HG03139 (cell line): ENCODE results near the gene RAP1GDS1.
"Not testable (repeated sequence)": the region's sequence is repeated elsewhere in the genome, so short reads cannot be mapped to it uniquely, and the experiment has no call there.

Source experiments
- ATAC-seq: cut with Tn5 transposase; IDR thresholded peaks from one replicate; pipeline ENCODE4 v1.9.1; 2021; ENCODE audit not compliant: unreplicated experiment

RAP1GDS1 gene

GRCh38 chr4:98423009-98423408, 161.8 kb downstream of the RAP1GDS1 start:
- no peak for ATAC-seq

GRCh38 chr4:98430708-98431403, 169.7 kb downstream of the RAP1GDS1 start:
- ATAC-seq, result no peak

DNA sequence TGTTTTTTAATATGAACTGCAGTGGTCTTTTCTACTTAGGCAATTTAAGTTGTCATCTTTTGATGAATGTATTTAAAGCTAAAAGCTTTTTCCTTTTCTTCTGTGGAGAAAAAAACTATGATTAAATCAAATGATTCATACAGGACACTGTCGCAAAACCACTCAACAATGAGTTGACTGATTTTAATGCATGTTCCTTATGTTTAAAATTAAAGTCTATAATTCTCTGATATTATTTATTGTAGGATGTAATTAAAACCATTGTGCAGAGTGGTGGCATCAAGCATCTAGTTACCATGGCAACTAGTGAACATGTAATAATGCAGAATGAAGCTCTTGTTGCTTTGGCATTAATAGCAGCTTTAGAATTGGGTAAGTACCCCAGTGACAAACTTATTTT, 172.5 kb downstream of the RAP1GDS1 start:
- ATAC-seq, result no peak

- ATAC-seq, result no peak
Measured at GRCh38 chr4:98434816-98435215, 173.6 kb downstream of the RAP1GDS1 start.

- ATAC-seq, result no peak
Measured at GRCh38 chr4:98444371-98444770, 183.2 kb downstream of the RAP1GDS1 start.

DNA sequence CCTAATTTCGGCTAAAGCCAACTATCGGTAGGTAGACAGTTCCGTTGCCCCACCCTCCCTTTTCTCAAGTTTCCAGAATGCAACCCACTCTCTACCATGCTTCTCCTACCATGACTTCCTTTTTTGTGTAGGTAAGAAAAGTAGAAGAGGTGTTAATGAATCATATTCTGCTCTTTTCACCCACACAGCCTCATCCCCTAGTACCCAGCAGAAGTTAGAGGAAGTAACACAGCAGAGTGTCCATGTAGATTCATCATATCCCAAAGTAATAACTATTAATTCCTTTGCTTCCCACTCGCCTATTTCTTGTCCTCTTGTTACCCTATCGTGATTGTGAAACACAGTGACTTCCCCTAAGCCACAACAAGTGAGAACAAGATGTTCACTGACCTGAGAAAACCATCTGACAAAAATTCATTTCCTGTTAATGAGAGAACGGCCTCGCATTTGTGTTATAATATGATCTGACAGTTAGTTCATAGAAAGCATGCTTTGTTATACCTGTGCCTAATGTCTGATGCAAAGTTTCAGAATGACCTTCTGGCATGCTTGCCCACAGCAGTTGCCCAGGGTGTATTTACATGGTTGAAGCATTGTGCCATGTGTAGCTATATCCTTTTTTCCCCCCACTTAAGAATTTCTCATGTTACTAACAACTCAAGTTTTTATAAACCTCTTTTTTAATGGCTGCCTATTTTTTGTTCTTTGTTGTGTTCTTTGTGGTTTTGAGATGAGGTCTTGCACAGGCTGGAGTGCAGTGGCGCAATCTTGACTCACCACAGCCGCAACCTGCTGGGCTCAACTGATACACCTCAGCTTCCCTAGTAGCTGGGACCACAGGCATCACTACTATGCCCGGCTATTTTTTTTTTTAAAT, 185.6 kb downstream of the RAP1GDS1 start:
- ATAC-seq, result peak; percentile 76

GRCh38 chr4:98447648-98448047, 186.5 kb downstream of the RAP1GDS1 start:
- ATAC-seq, result no peak

DNA sequence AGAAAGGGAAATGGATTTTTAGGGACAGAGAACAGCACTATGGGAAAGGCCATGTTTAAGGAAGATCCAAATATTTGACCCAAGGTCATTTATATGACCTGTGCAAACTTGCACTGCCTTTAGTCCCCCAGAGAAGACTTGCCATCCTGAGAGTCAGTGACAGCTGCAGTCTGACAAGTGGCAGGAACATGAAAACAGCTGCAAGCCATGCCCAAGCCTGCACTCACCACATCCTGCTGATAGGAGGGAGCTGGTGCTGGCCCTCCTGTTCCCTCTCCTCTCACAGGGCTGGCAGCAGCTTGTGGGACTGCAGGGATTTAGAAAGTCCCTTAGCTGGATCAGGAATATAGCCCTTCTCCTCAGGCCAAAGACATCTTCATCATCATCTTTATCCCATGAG, 187.7 kb downstream of the RAP1GDS1 start:
- ATAC-seq, result no peak

DNA sequence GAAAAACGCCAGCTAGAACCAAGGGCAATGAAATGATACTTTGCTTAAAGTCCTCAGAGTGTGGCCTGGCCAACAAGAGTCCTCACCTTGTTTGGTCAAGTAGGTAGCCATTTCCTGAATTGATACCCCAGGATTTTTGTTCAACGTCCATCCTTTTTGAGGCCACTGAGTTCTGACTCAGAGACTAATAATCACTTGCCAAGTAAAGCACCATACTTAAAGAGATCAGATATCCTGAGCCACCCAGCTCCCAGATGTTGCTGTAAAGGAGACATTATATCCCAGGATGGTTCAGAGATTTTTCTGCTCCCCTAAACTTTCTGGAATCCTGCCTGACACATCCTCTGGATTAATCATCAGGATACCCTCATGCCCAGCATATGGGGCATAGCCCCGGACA, 190.9 kb downstream of the RAP1GDS1 start:
- no peak for ATAC-seq

- ATAC-seq, result not testable (repeated sequence)
Measured at GRCh38 chr4:98457422-98457821, 196.2 kb downstream of the RAP1GDS1 start.

GRCh38 chr4:98461121-98461865, 200.1 kb downstream of the RAP1GDS1 start:
- ATAC-seq, result not testable (repeated sequence)

- no peak for ATAC-seq
Measured at GRCh38 chr4:98462487-98462886, 201.3 kb downstream of the RAP1GDS1 start.

- ATAC-seq, result no peak
Measured at GRCh38 chr4:98466868-98467599, 205.8 kb downstream of the RAP1GDS1 start.

DNA sequence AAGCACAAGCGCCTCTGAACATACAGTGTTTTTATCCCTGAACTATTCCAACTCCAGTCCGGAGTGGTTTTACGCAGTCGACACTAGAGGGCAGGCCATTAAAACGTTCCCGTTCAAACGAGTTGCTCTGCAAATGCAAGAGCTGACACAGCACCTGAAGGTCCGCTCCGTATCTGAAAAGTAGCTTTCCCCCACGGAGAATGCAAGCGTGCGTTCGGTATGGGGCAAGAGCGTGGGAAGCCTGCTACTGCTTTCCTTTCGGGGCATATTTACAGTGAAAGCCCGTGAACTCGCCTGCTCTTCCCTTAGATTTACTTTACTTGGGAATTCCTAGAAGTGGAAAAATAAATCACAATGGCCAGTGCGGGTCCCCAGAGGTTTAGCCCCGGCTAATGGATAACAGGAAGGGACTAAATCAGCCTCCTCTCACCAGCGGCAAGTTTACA, 206.5 kb downstream of the RAP1GDS1 start:
- ATAC-seq, result peak; percentile 98

- ATAC-seq, result no peak
Measured at GRCh38 chr4:98468709-98469108, 207.5 kb downstream of the RAP1GDS1 start.

DNA sequence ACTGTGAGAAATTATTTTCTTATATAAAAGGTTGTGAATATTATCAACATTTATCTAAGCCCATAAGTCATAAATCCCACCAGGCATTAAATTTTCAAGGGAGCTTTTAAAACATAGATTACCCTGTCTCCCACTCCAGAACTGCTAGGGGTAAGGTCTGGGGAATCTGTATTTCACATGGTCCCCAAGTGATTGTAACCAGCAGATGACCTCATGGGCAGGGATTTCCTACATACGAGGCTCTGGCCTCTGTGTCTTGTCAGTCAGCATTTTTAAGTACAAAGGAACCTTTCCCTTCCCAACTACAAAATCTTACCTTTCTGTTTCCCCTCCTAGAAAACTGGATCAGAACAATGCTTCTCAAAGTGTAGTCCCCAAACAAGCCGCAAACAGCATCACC, 208.6 kb downstream of the RAP1GDS1 start:
- no peak for ATAC-seq

GRCh38 chr4:98470366-98470765, 209.2 kb downstream of the RAP1GDS1 start:
- ATAC-seq, result no peak

DNA sequence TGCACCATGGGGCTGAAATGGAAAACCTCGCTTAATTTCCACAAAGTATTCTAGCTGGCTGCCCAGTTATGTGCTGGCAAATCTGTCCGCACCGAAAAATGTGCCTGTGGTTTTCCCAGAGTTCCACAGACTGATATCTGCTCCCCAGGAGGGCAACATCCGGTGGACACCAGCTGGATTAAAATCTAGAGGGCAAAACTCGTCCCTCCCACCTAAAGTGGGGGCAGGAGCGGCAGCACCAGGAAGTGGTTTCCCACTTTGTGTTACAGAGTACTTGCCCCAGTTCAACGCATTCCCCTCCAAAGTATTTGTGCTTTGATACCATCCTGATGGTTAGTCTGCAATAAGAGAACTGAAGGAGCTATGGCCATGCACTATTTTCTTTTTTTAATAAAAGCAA, 209.6 kb downstream of the RAP1GDS1 start:
- ATAC-seq, result no peak

DNA sequence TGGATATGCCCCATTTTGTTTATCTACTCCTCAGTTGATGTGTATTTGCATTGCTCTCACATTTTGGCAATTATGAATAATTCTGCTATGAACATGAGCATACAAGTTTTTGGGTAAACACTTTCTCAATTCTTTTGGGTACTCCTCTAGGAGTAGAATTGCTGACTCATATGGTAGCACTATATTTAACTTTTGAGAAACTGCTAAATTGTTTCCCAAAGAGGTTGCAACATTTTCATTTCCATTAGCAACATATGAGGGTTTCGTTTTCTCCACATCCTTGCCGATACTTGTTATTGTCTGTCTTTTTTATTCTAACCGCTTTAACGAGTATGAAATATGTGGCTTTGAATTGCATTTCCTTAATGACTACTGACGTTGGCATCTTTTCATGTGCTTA, 211.9 kb downstream of the RAP1GDS1 start:
- no peak for ATAC-seq

DNA sequence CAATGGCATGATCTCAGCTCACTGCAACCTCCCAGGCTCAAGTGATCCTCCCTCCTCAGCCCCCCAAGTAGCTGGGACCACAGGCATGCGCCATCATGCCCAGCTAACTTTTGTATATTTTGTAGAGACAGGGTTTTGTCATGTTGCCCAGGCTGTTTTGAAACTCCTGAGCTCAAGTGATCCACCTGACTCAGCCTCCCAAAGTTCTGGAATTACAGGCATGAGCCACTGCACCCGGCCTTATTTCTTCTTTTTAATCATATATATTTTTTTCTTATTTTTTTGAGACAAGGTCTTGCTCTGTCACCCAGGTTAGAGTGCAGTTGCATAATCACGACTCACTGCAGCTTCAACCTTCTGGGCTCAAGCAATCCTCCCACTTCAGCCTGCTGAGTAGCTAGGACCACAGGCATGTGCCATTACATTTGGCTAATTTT, 213.2 kb downstream of the RAP1GDS1 start:
- no peak for ATAC-seq

DNA sequence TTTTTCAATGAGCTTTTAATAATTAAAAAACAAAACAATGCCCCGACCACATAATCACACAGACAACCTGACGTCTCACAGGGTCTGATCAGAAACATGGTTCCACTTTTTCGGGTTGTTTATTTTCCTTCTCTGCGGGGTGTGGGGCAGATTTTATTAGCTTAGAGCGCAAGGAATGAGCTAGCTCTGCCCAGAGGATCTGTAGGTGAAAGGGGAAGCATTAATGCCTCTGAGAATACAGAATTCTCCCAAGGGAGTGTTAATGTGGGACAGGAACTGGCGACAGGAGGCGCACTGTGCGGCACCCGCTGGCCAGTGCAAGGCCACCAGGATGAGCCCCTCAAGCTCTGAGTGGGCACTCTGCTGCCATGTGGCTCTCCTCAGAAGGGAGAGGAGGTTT, 215.7 kb downstream of the RAP1GDS1 start:
- no peak for ATAC-seq
